Stomach smooth muscle (tissue), 2 donors: ENCODE data around the gene PUM1.
"Not testable (repeated sequence)": the region's sequence is repeated elsewhere in the genome, so short reads cannot be mapped to it uniquely, and the experiment has no call there.

ENCODE experiments used
- H3K27ac ChIP-seq: one replicate; pipeline ENCODE4 v1.7.0; 2013; ENCODE audit warnings: mild to moderate bottlenecking, low read length, inconsistent platforms
- H3K27me3 ChIP-seq, 2 donors: one replicate each; pipeline ENCODE4 v1.7.0; 2013; ENCODE audit warnings: low read length in 2 of 2; ENCODE audit not compliant: insufficient read depth in 2 of 2, control insufficient read depth in 1 of 2
- H3K36me3 ChIP-seq, 2 donors: one replicate each; pipeline ENCODE4 v1.7.0; 2013; ENCODE audit warnings: low read length in 2 of 2; ENCODE audit not compliant: control insufficient read depth in 2 of 2, insufficient read depth in 2 of 2
- H3K4me1 ChIP-seq: one replicate; pipeline ENCODE4 v1.7.0; 2013; ENCODE audit warnings: low read length; ENCODE audit not compliant: control insufficient read depth, insufficient read depth
- H3K4me3 ChIP-seq, 2 donors: one replicate each; pipeline ENCODE4 v1.7.0; 2013; ENCODE audit warnings: low read length in 2 of 2
- H3K9ac ChIP-seq, 2 donors: one replicate each; pipeline ENCODE4 v1.7.0; 2013; ENCODE audit warnings: low read length in 2 of 2, mild to moderate bottlenecking in 1 of 2
- H3K9me3 ChIP-seq, 2 donors: one replicate each; pipeline ENCODE4 v1.7.0; 2013; ENCODE audit warnings: low read length in 2 of 2; ENCODE audit not compliant: control insufficient read depth in 2 of 2
- donor health status: healthy.
- donor health status: Pancreatic carcinoma.

The PUM1 gene

GRCh38 chr1:31062867-31063380, 2.6 kb downstream of the PUM1 start:
- Histone ChIP-seq H3K27me3 (no peaks in the 10 kb centered on the region), H3K9me3 (no peaks in the 10 kb centered on the region), H3K36me3 (peaks cover 6 to 7% of the 10 kb centered on the region in 2 donors), H3K9ac (peak overlapping the region in 1 of 2 donors; percentile 95), H3K4me3 (peak overlapping the region in 1 of 2 donors; percentile 94), H3K27ac (no peak overlapping the region), H3K4me1 (peaks cover 6% of the 10 kb centered on the region)

GRCh38 chr1:31062162-31062866, 3.2 kb downstream of the PUM1 start:
- H3K4me3 ChIP-seq, H3K4me1 ChIP-seq, H3K9me3 ChIP-seq, H3K36me3 ChIP-seq, H3K9ac ChIP-seq, H3K27me3 ChIP-seq, H3K27ac ChIP-seq: not testable (repeated sequence)

GRCh38 chr1:31058012-31058411, 7.5 kb downstream of the PUM1 start:
- Histone ChIP-seq H3K27me3 (no peaks in the 10 kb centered on the region), H3K9ac (no peak overlapping the region), H3K36me3 (peaks cover 14 to 18% of the 10 kb centered on the region in 2 donors), H3K27ac (no peak overlapping the region), H3K4me3 (no peak overlapping the region), H3K4me1 (peaks cover 10% of the 10 kb centered on the region), H3K9me3 (no peaks in the 10 kb centered on the region)

DNA sequence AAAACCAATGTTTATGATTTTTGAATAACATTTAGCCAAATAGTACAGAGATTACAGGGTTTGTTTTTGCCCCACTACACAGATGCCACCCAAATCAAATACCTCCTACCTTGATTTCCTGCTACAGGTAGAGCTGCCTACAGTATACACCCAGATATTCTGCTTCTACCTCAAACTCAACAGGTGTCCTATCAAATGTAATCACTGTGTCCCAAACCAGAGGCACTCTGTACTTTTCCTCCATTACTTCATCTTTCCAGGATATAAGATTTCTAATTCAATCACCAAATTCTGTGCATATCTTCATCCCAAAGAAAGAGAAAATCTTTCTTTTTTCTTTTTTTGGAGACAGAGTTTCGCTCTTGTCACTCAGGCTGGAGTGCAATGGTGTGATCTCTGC, 9.6 kb downstream of the PUM1 start:
- peaks cover 14 to 18% of the 10 kb centered on the region in 2 donors for H3K36me3 ChIP-seq
- no peak overlapping the region for H3K9ac ChIP-seq
- H3K27ac ChIP-seq = no peak overlapping the region
- H3K4me3 ChIP-seq = no peak overlapping the region
- H3K27me3 ChIP-seq = no peaks in the 10 kb centered on the region
- H3K4me1 ChIP-seq = peaks cover 10% of the 10 kb centered on the region
- H3K9me3 ChIP-seq = no peaks in the 10 kb centered on the region

DNA sequence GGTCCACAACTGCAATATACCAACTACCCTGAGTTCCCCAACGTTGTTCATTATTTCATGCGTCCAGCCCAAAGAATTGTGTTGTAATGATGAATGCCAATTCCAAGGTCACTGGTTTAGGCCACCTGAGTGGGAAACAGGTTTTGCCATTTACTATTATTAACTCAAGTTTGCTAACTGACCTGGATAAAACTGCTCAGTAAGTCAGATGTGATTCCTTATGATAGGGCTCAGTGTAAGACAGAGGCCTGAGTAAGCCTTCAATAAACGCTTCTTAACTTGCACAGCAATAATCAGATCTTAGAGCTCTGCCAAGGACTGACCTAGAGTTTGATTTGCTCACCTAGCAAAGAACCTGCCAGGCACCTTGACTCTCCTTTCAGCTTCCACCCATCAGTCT, 10.0 kb downstream of the PUM1 start:
- H3K36me3 ChIP-seq = peaks cover 14 to 18% of the 10 kb centered on the region in 2 donors
- no peak overlapping the region for H3K27ac ChIP-seq
- H3K9me3 ChIP-seq = no peaks in the 10 kb centered on the region
- H3K4me1 ChIP-seq = peaks cover 10% of the 10 kb centered on the region
- H3K27me3 ChIP-seq = no peaks in the 10 kb centered on the region
- H3K9ac ChIP-seq = no peak overlapping the region
- H3K4me3 ChIP-seq = no peak overlapping the region

DNA sequence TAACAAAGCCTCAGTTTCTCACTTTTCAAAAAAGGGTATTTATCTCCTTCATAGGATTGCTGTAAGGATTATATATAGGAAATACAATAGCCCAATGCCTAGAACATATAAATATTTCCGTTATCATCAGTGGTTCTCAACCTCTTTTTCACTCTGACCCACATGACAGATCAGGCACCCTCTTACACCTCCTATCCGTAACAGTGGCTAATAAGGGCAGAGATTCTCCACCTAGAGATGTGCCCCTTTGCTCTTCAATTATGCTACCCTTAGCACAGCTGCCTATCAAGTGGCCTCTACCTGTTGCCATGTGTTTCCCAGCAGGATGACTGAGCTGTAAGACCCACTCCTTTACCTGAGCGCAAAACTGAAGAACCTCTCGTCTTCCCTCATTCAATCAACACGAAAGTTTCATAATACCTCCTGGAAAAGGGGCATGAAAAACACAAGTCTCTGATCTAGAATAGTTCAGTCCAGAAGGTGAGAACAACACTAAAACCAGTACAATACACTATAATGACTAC, 10.5 kb downstream of the PUM1 start:
- no peak overlapping the region for H3K27ac ChIP-seq
- no peaks in the 10 kb centered on the region for H3K27me3 ChIP-seq
- no peak overlapping the region for H3K9ac ChIP-seq
- H3K4me3 ChIP-seq = no peak overlapping the region
- peaks cover 10% of the 10 kb centered on the region for H3K4me1 ChIP-seq
- H3K36me3 ChIP-seq = peaks cover 14 to 18% of the 10 kb centered on the region in 2 donors
- H3K9me3 ChIP-seq = no peaks in the 10 kb centered on the region

GRCh38 chr1:31054349-31054748, 11.2 kb downstream of the PUM1 start:
- Histone ChIP-seq H3K9me3 (no peaks in the 10 kb centered on the region), H3K27ac (no peak overlapping the region), H3K36me3 (peaks cover 14 to 18% of the 10 kb centered on the region in 2 donors), H3K9ac (no peak overlapping the region), H3K4me3 (no peak overlapping the region), H3K27me3 (no peaks in the 10 kb centered on the region), H3K4me1 (peaks cover 10% of the 10 kb centered on the region)

- H3K4me1 ChIP-seq, H3K4me3 ChIP-seq, H3K27ac ChIP-seq, H3K9me3 ChIP-seq, H3K9ac ChIP-seq, H3K27me3 ChIP-seq, H3K36me3 ChIP-seq: not testable (repeated sequence)
Observed at GRCh38 chr1:31052613-31053012, 12.9 kb downstream of the PUM1 start.

DNA sequence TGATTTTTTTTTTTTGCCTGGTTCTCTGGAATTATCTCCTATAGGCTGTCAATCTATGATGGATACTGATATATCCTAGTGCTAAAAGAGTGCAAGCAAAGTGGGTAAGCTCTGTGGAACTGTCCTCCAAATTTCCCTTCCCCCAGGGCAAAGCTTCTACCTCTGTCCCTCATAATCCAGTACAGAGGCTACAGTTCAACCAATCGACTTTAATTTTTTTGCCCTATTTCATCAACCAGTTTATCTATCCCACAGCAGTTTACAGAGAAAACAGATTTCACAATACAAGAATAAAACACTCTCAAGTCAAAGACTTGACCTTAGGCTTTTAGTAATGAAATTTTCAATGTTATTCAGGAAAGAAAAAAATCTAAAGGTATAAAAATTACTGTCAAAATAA, 13.9 kb downstream of the PUM1 start:
- Histone ChIP-seq H3K27ac (no peak overlapping the region), H3K27me3 (no peaks in the 10 kb centered on the region), H3K4me1 (peaks cover 8% of the 10 kb centered on the region)

GRCh38 chr1:31047507-31047906, 18.0 kb downstream of the PUM1 start:
- not testable (repeated sequence) for H3K27ac ChIP-seq, H3K27me3 ChIP-seq, H3K4me3 ChIP-seq, H3K36me3 ChIP-seq, H3K9me3 ChIP-seq, H3K9ac ChIP-seq, H3K4me1 ChIP-seq

More for the DNA sequence above, 13.9 kb downstream of the PUM1 start:
- H3K9me3 ChIP-seq = no peaks in the 10 kb centered on the region
- H3K36me3 ChIP-seq = peaks cover 5 to 8% of the 10 kb centered on the region in 2 donors
- H3K4me3 ChIP-seq = no peak overlapping the region
- H3K9ac ChIP-seq = no peak overlapping the region

- H3K4me1 ChIP-seq = peaks cover 4% of the 10 kb centered on the region
- H3K36me3 ChIP-seq = peaks cover 0 to 4% of the 10 kb centered on the region in 2 donors
- no peak overlapping the region for H3K4me3 ChIP-seq
- H3K27ac ChIP-seq = no peak overlapping the region
- no peaks in the 10 kb centered on the region for H3K9me3 ChIP-seq
- H3K9ac ChIP-seq = no peak overlapping the region
- H3K27me3 ChIP-seq = no peaks in the 10 kb centered on the region
Observed at GRCh38 chr1:31043631-31044030, 21.9 kb downstream of the PUM1 start.
